Measurements from ENCODE around the gene GALNTL6.

- no peak for TF ChIP-seq CTCF (conservative IDR thresholded peaks at IDR 0.05; ENCODE audit: low read length)
- TF ChIP-seq EZH2phosphoT487 (IDR thresholded peaks at IDR 0.05; ENCODE audit: borderline replicate concordance), result no peak
These were observed 700.8 kb downstream of the GALNTL6 start for GRCh38 chr4:172514011-172514410.
